SU-DHL-6 (cell line): Measurements from ENCODE around the gene DLGAP3.

Source experiments
- CTCF ChIP-seq: fragments of 200-600 bp; sonication (generic); IDR thresholded peaks from one replicate; pipeline ENCODE4 v1.5.1; 2017; ENCODE audit warnings: antibody characterized with exemption, mild to moderate bottlenecking, low read length, moderate library complexity; ENCODE audit not compliant: insufficient read depth, poor library complexity, severe bottlenecking
- EZH2phosphoT487 ChIP-seq: fragments of 200-600 bp; sonication (generic), shearing (Covaris generic); conservative IDR thresholded peaks from 2 replicates; pipeline ENCODE4 v1.6.1; 2018; ENCODE audit warnings: mild to moderate bottlenecking, antibody characterized with exemption, low read length, moderate library complexity, mixed read lengths

- TF ChIP-seq CTCF = no peak
- TF ChIP-seq EZH2phosphoT487 = no peak
Measured at GRCh38 chr1:34970829-34971228, 41.4 kb upstream of the DLGAP3 start.
